HEK293T (cell line): ENCODE data around the gene MT1H.

ENCODE experiments used
- CTCF ChIA-PET: fragments of 350-600 bp; formaldehyde crosslinking; extraction: SDS; loops from one replicate; lab custom pipeline; 2021; ENCODE audit warnings: antibody characterized with exemption, inconsistent platforms; lab: Yijun Ruan, JAX
- POLR2A ChIA-PET: fragments of 350-600 bp; formaldehyde crosslinking; extraction: SDS; loops from one replicate; lab custom pipeline; 2020; ENCODE audit warnings: antibody characterized with exemption, inconsistent platforms; lab: Yijun Ruan, JAX
- DNase-seq: peaks from one replicate; pipeline ENCODE4 v3.0.0; 2012; ENCODE audit warnings: mixed read lengths; ENCODE audit errors: extremely low spot score
- ARNT ChIP-seq: fragments of 450-650 bp; IDR thresholded peaks from 2 replicates; pipeline ENCODE4 v1.6.1; 2017; ENCODE audit warnings: mild to moderate bottlenecking
- BHLHE40 ChIP-seq: fragments of 450-650 bp; IDR thresholded peaks from 2 replicates; pipeline ENCODE4 v1.6.1; 2016; ENCODE audit warnings: mild to moderate bottlenecking, moderate library complexity, borderline replicate concordance
- CTBP1 ChIP-seq: fragments of 450-650 bp; IDR thresholded peaks from 2 replicates; pipeline ENCODE4 v1.6.1; 2016; ENCODE audit warnings: borderline replicate concordance
- ELF4 ChIP-seq: fragments of 450-650 bp; IDR thresholded peaks from 2 replicates; pipeline ENCODE4 v1.6.1; 2017; ENCODE audit warnings: antibody characterized with exemption
- FOXA1 ChIP-seq: fragments of 450-650 bp; IDR thresholded peaks from 2 replicates; pipeline ENCODE4 v1.6.1; 2016; ENCODE audit warnings: mild to moderate bottlenecking
- FOXK2 ChIP-seq: fragments of 450-650 bp; IDR thresholded peaks from 2 replicates; pipeline ENCODE4 v1.6.1; 2016; ENCODE audit warnings: mild to moderate bottlenecking
- FOXM1 ChIP-seq: fragments of 450-650 bp; IDR thresholded peaks from 2 replicates; pipeline ENCODE4 v1.6.1; 2017; ENCODE audit warnings: mild to moderate bottlenecking, borderline replicate concordance
- HDGF ChIP-seq: fragments of 450-650 bp; IDR thresholded peaks from 2 replicates; pipeline ENCODE4 v1.6.1; 2017; ENCODE audit warnings: antibody characterized with exemption, borderline replicate concordance
- L3MBTL2 ChIP-seq: fragments of 450-650 bp; conservative IDR thresholded peaks from 2 replicates; pipeline ENCODE4 v1.6.1; 2016; ENCODE audit warnings: mild to moderate bottlenecking
- LEF1 ChIP-seq: fragments of 450-650 bp; IDR thresholded peaks from 2 replicates; pipeline ENCODE4 v1.6.1; 2017; ENCODE audit warnings: mild to moderate bottlenecking, borderline replicate concordance
- NFRKB ChIP-seq: fragments of 450-650 bp; IDR thresholded peaks from 2 replicates; pipeline ENCODE4 v1.6.1; 2016; ENCODE audit warnings: mild to moderate bottlenecking, moderate library complexity
- SP1 ChIP-seq: fragments of 450-650 bp; IDR thresholded peaks from 2 replicates; pipeline ENCODE4 v1.6.1; 2017
- SUZ12 ChIP-seq: fragments of 450-650 bp; IDR thresholded peaks from 2 replicates; pipeline ENCODE4 v1.6.1; 2016; ENCODE audit warnings: mild to moderate bottlenecking
- TARDBP ChIP-seq: fragments of 450-650 bp; IDR thresholded peaks from 2 replicates; pipeline ENCODE4 v1.6.1; 2016
- ZNF384 ChIP-seq: fragments of 450-650 bp; IDR thresholded peaks from 2 replicates; pipeline ENCODE4 v1.6.1; 2016
- TF ChIP-seq, protein P1 (sequence below): fragments of 450-650 bp; IDR thresholded peaks from 2 replicates; pipeline ENCODE4 v1.6.1; 2016

Gene MT1H

DNA sequence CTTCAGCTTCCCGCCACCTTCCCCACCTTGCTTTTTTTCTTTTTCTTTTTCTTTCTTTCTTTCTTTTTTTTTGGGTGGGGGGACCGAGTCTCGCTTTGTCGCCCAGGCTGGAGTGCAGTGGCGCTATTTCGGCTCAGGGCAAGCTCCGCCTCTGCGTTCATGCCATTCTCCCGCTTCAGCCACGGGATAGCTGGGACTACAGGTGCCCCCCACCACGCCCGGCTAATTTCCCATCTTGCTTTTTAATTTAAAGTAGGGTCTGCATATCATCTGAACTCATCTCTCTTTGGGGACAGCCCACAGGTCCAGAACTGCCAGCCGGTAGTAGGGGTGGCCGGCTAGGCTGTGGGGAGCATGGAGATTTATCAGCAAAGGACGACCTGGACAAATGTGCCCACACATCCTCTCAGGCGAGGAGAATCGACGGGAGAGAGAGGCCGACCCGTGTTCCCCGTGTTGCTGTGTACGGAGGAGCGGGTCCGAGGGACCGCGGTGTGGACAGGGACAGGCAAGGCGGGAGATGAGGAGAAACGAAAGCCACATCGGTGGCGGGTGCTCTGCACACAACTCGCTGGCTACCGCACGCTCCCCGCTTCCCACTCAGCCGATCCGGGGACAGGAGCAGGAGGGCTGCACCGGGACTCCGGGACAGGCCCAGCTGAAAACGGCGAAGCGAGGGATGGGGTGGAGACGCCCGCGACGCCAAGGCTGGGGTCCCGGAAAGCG lies 34.7 kb upstream of the MT1H start:
- DNase-seq, result no peak
- TF ChIP-seq, protein P1, sequence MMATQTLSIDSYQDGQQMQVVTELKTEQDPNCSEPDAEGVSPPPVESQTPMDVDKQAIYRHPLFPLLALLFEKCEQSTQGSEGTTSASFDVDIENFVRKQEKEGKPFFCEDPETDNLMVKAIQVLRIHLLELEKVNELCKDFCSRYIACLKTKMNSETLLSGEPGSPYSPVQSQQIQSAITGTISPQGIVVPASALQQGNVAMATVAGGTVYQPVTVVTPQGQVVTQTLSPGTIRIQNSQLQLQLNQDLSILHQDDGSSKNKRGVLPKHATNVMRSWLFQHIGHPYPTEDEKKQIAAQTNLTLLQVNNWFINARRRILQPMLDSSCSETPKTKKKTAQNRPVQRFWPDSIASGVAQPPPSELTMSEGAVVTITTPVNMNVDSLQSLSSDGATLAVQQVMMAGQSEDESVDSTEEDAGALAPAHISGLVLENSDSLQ, result no peak
- no peak for TF ChIP-seq ARNT
- no peak for TF ChIP-seq LEF1
- no peak for TF ChIP-seq ELF4
- TF ChIP-seq SUZ12, result no peak
- no peak for TF ChIP-seq TARDBP
- no peak for TF ChIP-seq SP1
- TF ChIP-seq FOXA1, result no peak
- TF ChIP-seq ZNF384, result no peak
- TF ChIP-seq FOXM1, result no peak
- TF ChIP-seq CTBP1, result no peak
- no peak for TF ChIP-seq NFRKB
- TF ChIP-seq L3MBTL2, result no peak
- no peak for TF ChIP-seq HDGF
- POLR2A ChIA-PET, result interaction anchor here (1.1 kb wide), 1 partner anchor 27 kb away, joined by 3 read pairs; the partner anchor contains the start of gene MT2A
- CTCF ChIA-PET, result no interaction called here

DNA sequence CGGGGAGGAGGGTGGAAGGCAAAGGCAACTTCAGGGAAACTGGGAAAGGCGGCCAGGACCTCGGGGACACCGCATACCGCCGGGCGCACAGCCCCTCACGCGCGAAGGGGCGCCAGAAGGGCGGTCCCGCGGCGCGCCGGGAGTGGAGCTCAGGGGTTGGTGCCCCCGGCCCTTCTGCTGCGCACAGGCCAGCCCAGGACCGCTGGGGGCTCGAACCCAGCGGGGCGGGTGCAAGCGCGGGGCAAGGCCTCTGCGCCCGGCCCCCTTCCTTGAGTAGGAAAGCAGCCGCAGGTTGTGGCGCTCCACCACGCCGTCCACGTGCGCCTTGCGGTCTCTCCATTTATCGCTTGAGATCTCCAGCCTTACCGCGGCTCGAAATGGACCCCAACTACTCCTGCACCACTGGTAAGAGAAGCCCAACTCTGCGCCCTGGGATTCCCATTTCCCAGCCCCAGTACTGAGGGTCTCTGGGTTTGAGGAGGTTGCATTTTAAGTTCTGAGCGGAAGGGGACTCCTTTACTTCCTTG lies 34.1 kb upstream of the MT1H start:
- DNase-seq, result no peak
- CTCF ChIA-PET, result no interaction called here
- TF ChIP-seq CTBP1 (no peak), BHLHE40 (no peak), ARNT (no peak), HDGF (no peak), ZNF384 (no peak), L3MBTL2 (no peak), FOXM1 (no peak), NFRKB (no peak), ELF4 (no peak), FOXK2 (no peak), TARDBP (no peak), FOXA1 (no peak), SP1 (no peak), SUZ12 (no peak), LEF1 (no peak)
- TF ChIP-seq, protein P1, result no peak
- POLR2A ChIA-PET, result no interaction called here

- ChIA-PET CTCF (interaction anchor here (0.6 kb wide), 1 partner anchor 932 kb away, joined by 3 read pairs; no protein-coding TSS in a partner anchor), POLR2A (no interaction called here)
- no peak for DNase-seq
- TF ChIP-seq TARDBP (no peak), ARNT (no peak), NFRKB (no peak)
These were observed 32.8 kb upstream of the MT1H start for GRCh38 chr16:56636616-56637413.

- ChIA-PET CTCF (no interaction called here), POLR2A (no interaction called here)
- TF ChIP-seq L3MBTL2 (no peak), LEF1 (no peak), HDGF (no peak), FOXK2 (no peak), NFRKB (no peak)
- no peak for DNase-seq
These were observed 31.5 kb upstream of the MT1H start, which contains the start of gene MT1A for GRCh38 chr16:56637814-56638750. Gene MT1A, plus strand, starts transcription at chr16:56638666. Its CDS starts 73 bp downstream, at chr16:56638739.

GRCh38 chr16:56639045-56639444 lies 30.6 kb upstream of the MT1H start:
- no peak for DNase-seq
- TF ChIP-seq SUZ12 (no peak), FOXA1 (no peak)
- ChIA-PET POLR2A (no interaction called here), CTCF (no interaction called here)

DNA sequence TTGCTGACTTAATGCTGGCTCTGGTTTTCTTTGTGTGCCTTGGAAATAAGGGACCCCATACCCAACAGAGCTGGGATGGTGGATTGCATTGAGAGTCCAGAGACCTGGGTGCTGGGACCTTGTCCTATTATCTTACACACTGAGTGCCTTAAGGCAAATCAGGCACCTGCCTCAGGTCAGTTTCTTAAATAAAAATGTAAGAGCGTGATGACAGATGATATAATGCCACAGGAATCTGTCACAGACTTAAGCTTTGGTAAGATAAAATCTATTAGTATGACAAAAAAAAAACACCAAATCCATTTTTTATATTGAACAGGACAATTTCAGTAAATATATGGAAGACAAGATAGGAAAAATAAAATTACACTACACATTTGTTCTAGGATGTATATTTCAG lies 29.5 kb upstream of the MT1H start:
- no peak for DNase-seq
- ChIA-PET POLR2A (no interaction called here), CTCF (no interaction called here)
- TF ChIP-seq BHLHE40 (no peak), LEF1 (no peak), ZNF384 (no peak), TARDBP (no peak), L3MBTL2 (no peak), FOXA1 (no peak), ARNT (no peak), SP1 (no peak), SUZ12 (no peak)
- TF ChIP-seq, protein P1, result no peak
